Measurements from ENCODE around the gene DNAJC27.

The DNAJC27 gene

DNA sequence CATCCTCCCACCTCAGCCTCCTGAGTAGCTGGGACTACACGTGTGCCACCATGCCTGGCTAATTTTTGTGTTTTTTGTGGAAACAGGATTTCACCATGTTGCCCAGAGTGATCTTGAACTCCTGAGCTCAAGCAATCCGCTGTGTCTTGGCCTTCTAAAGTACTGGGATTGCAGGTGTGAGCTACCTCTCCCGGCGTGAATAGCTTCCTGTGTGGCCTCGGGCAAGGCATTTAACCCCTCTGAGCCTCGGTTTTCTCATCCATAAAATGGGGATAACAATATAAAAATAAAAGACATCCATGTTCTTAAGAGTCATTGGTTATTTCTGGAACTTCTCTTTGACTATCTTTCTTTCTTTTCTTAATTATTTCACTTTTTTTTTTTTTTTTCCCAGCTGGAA lies 32.4 kb downstream of the DNAJC27 start:
- Histone ChIP-seq H3K79me2 (ENCODE audit: insufficient read depth, low read length) (no peaks in the 10 kb centered on the region), H2AFZ (ENCODE audit: low read length) (no peak overlapping the region), H3F3A (ENCODE audit: insufficient read depth, low read length) (no peaks in the 10 kb centered on the region), H3K27me3 (ENCODE audit: insufficient read depth, low read length) (no peaks in the 10 kb centered on the region), H3K27ac (ENCODE audit: low read depth, low read length, poor library complexity, severe bottlenecking) (no peak overlapping the region), H4K20me1 (ENCODE audit: insufficient read depth, low read length) (no peaks in the 10 kb centered on the region), H3K4me3 (ENCODE audit: low read depth, low read length, poor library complexity, severe bottlenecking) (no peak overlapping the region), H3K4me2 (ENCODE audit: low read length) (no peak overlapping the region), H3K36me3 (ENCODE audit: insufficient read depth, low read length) (no peaks in the 10 kb centered on the region), H3K9me3 (ENCODE audit: low read length) (no peaks in the 10 kb centered on the region), H3K4me1 (ENCODE audit: insufficient read depth, low read length, severe bottlenecking) (no peaks in the 10 kb centered on the region), H3K9me2 (ENCODE audit: low read depth, low read length) (no peaks in the 10 kb centered on the region), H3K9ac (ENCODE audit: low read length) (no peak overlapping the region)
- no peak for TF ChIP-seq EZH2 (IDR thresholded peaks at IDR 0.05; ENCODE audit: borderline replicate concordance, low read length)
- TF ChIP-seq CTCF (IDR thresholded peaks at IDR 0.05; ENCODE audit: low read length) = no peak

DNA sequence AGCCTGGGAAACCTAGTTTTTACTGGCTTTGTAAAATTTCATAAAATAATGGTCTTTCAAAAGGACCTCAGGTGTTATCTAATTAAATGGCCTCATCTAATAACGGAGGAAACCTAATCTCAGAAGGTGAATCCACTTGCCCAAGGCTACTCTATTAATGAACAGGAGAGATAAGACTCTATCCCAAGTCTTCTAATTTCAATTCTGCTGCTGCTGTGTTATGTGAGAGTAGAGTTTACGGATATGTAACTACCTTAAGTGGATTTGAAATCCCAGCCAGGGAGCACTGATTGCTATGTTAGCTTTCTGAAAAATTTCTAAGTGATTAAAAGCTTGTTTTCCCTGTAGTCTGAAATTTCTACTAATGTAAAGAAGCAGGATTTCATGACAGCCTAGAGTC lies 34.5 kb downstream of the DNAJC27 start:
- Histone ChIP-seq H3F3A (ENCODE audit: insufficient read depth, low read length) (no peaks in the 10 kb centered on the region), H3K4me3 (ENCODE audit: low read depth, low read length, poor library complexity, severe bottlenecking) (no peak overlapping the region), H3K9ac (ENCODE audit: low read length) (no peak overlapping the region), H3K79me2 (ENCODE audit: insufficient read depth, low read length) (no peaks in the 10 kb centered on the region), H2AFZ (ENCODE audit: low read length) (no peak overlapping the region), H3K9me3 (ENCODE audit: low read length) (no peaks in the 10 kb centered on the region), H3K36me3 (ENCODE audit: insufficient read depth, low read length) (no peaks in the 10 kb centered on the region), H3K4me1 (ENCODE audit: insufficient read depth, low read length, severe bottlenecking) (no peaks in the 10 kb centered on the region), H3K9me2 (ENCODE audit: low read depth, low read length) (no peaks in the 10 kb centered on the region), H4K20me1 (ENCODE audit: insufficient read depth, low read length) (no peaks in the 10 kb centered on the region), H3K4me2 (ENCODE audit: low read length) (no peak overlapping the region), H3K27me3 (ENCODE audit: insufficient read depth, low read length) (no peaks in the 10 kb centered on the region), H3K27ac (ENCODE audit: low read depth, low read length, poor library complexity, severe bottlenecking) (no peak overlapping the region)
- no peak for TF ChIP-seq CTCF (IDR thresholded peaks at IDR 0.05; ENCODE audit: low read length)
- no peak for TF ChIP-seq EZH2 (IDR thresholded peaks at IDR 0.05; ENCODE audit: borderline replicate concordance, low read length)

- Histone ChIP-seq H2AFZ (ENCODE audit: low read length) (no peak overlapping the region), H3K9me3 (ENCODE audit: low read length) (no peaks in the 10 kb centered on the region), H3K9me2 (ENCODE audit: low read depth, low read length) (no peaks in the 10 kb centered on the region), H3K9ac (ENCODE audit: low read length) (no peak overlapping the region), H3K27ac (ENCODE audit: low read depth, low read length, poor library complexity, severe bottlenecking) (no peak overlapping the region), H3K36me3 (ENCODE audit: insufficient read depth, low read length) (no peaks in the 10 kb centered on the region), H3K4me2 (ENCODE audit: low read length) (no peak overlapping the region), H3K4me1 (ENCODE audit: insufficient read depth, low read length, severe bottlenecking) (peaks cover 8% of the 10 kb centered on the region), H3K4me3 (ENCODE audit: low read depth, low read length, poor library complexity, severe bottlenecking) (no peak overlapping the region), H3K79me2 (ENCODE audit: insufficient read depth, low read length) (no peaks in the 10 kb centered on the region), H4K20me1 (ENCODE audit: insufficient read depth, low read length) (no peaks in the 10 kb centered on the region), H3K27me3 (ENCODE audit: insufficient read depth, low read length) (no peaks in the 10 kb centered on the region), H3F3A (ENCODE audit: insufficient read depth, low read length) (no peaks in the 10 kb centered on the region)
- TF ChIP-seq EZH2 (IDR thresholded peaks at IDR 0.05; ENCODE audit: borderline replicate concordance, low read length) (no peak), CTCF (IDR thresholded peaks at IDR 0.05; ENCODE audit: low read length) (no peak)
Measured at GRCh38 chr2:24935145-24935544, 36.6 kb downstream of the DNAJC27 start.

Measured in OCI-LY1 (cell line).